ENCODE data around the gene HIF3A. TPM values are rescaled to one million over a fixed set of nuclear protein-coding genes. Genes with fewer than 3 reads are reported as not detected.

Gene HIF3A
- polyA plus RNA-seq, 2 of the 4 experiments (the other 2 are of a cell fraction): not detected

DNA sequence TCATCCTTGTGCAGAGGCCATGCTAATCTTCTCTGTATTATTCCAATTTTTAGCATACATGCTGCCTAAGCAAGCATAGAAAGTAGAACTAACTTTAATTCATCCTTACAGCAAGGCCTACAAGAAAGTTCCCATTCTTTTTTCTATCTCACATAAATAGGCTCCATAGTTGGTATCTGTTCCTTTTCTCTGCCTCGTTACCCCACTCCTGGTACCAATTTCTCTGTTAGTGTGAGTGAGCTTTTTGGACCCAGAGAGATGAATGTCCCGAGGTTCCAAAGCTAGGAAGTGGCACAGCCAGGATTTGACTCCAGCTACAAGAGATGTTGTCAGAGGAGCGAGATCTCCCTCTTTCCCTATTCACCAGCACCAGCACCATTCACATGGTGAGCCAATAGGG is 9.7 kb downstream of the HIF3A start (continued):
- no peak for TF ChIP-seq HES2 (IDR thresholded peaks at IDR 0.05)

- WGBS (ENCODE audit: missing lambda C conversion rate): 80% methylated on average over 15 of the region's 15 CpGs
- ChIA-PET CTCF (interaction anchor here (0.7 to 1.3 kb wide), 3 partner anchors 19 to 27 kb away, joined by 3 to 6 read pairs (median 5); no protein-coding TSS in a partner anchor), POLR2A (no interaction called here)
- TF ChIP-seq RCOR1 (IDR thresholded peaks at IDR 0.05; ENCODE audit: low read depth, low read length) (no peak), MAFK (IDR thresholded peaks at IDR 0.05; ENCODE audit: partially characterized antibody) (no peak), SMC3 (IDR thresholded peaks at IDR 0.05) (no peak), PHF8 (IDR thresholded peaks at IDR 0.05; ENCODE audit: borderline replicate concordance, low read depth) (no peak), FOXS1 (CRISPR knock-in tag; IDR thresholded peaks at IDR 0.05) (no peak), E2F6 (IDR thresholded peaks at IDR 0.05; ENCODE audit: borderline replicate concordance, low read depth) (no peak), RAD21 (conservative IDR thresholded peaks at IDR 0.05 in 1 of 2, IDR thresholded peaks at IDR 0.05 in 1 of 2) (no peak), CTCF (IDR thresholded peaks at IDR 0.05) (no peak), RNF2 (IDR thresholded peaks at IDR 0.05; ENCODE audit: borderline replicate concordance, low read depth) (no peak), NPAS2 (CRISPR knock-in tag; IDR thresholded peaks at IDR 0.05; ENCODE audit: borderline replicate concordance) (no peak), JUN (IDR thresholded peaks at IDR 0.05) (no peak), HOXA7 (CRISPR knock-in tag; IDR thresholded peaks at IDR 0.05) (no peak), CEBPB (IDR thresholded peaks at IDR 0.05) (no peak), MYC (IDR thresholded peaks at IDR 0.05; ENCODE audit: borderline replicate concordance, low read length) (no peak), ZNF302 (CRISPR knock-in tag; IDR thresholded peaks at IDR 0.05) (no peak), HOXB13 (CRISPR knock-in tag; IDR thresholded peaks at IDR 0.05; ENCODE audit: low read depth) (no peak), RARB (CRISPR knock-in tag; IDR thresholded peaks at IDR 0.05) (no peak)
- TF ChIP-seq, protein P1, sequence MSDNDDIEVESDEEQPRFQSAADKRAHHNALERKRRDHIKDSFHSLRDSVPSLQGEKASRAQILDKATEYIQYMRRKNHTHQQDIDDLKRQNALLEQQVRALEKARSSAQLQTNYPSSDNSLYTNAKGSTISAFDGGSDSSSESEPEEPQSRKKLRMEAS (IDR thresholded peaks at IDR 0.05): no peak
- no peak overlapping the region for H3K4me2 ChIP-seq
- no peak for FAIRE-seq
- H3K4me3 ChIP-seq: no peak overlapping the region
- peaks cover 27% of the 10 kb centered on the region for H3K9me3 ChIP-seq
- no peak for DNase-seq (ENCODE audit: low read depth in 1 of 2, low spot score in 1 of 2)
- peaks cover 3% of the 10 kb centered on the region for H3K4me1 ChIP-seq
- 0 out of 6 replicates have a peak, but pooled peaks of 1 of the 2 experiments have one; percentile 14 for ATAC-seq
- no peak overlapping the region for H3K27ac ChIP-seq
Measured at GRCh38 chr19:46308510-46308909, 11.7 kb downstream of the HIF3A start.

DNA sequence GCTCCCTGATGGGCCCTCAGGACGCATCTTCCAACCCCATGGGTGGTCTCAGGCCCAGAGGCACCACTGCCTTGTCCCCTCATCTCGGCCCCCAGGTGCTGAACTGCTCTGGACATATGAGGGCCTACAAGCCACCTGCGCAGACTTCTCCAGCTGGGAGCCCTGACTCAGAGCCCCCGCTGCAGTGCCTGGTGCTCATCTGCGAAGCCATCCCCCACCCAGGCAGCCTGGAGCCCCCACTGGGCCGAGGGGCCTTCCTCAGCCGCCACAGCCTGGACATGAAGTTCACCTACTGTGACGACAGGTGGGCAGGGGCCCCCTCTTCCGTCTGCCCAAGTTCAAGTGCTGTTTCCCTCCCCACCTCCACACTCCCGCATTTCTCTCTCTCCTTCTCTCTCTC is 12.2 kb downstream of the HIF3A start:
- 67% methylated on average over 9 of the region's 10 CpGs for WGBS (ENCODE audit: missing lambda C conversion rate)
- peaks cover 6% of the 10 kb centered on the region for H3K4me1 ChIP-seq
- H3K4me3 ChIP-seq: no peak overlapping the region
- peaks cover 27% of the 10 kb centered on the region for H3K9me3 ChIP-seq
- no peak overlapping the region for H3K27ac ChIP-seq
- H3K4me2 ChIP-seq: no peak overlapping the region
- DNase-seq (ENCODE audit: low read depth in 1 of 2, low spot score in 1 of 2) (no peak), ATAC-seq (0 out of 6 replicates have a peak, but pooled peaks of 1 of the 2 experiments have one; percentile 16), FAIRE-seq (no peak)
- POLR2A ChIA-PET: no interaction called here
- CTCF ChIA-PET: interaction anchor here (0.7 to 1.4 kb wide), 3 partner anchors 11 to 27 kb away, joined by 4 to 6 read pairs (median 5); no protein-coding TSS in a partner anchor
- TF ChIP-seq EHF (CRISPR knock-in tag; IDR thresholded peaks at IDR 0.05) (no peak), FOSL2 (IDR thresholded peaks at IDR 0.05) (no peak), FOSL2 (CRISPR knock-in tag; IDR thresholded peaks at IDR 0.05) (no peak), ZSCAN20 (CRISPR knock-in tag; IDR thresholded peaks at IDR 0.05) (no peak), KDM1A (IDR thresholded peaks at IDR 0.05; ENCODE audit: low read depth) (no peak), CBX2 (IDR thresholded peaks at IDR 0.05; ENCODE audit: borderline replicate concordance, low read depth) (no peak), RCOR1 (IDR thresholded peaks at IDR 0.05; ENCODE audit: low read depth, low read length) (no peak), BHLHE40 (IDR thresholded peaks at IDR 0.05; ENCODE audit: low read depth, low read length) (no peak), CEBPB (IDR thresholded peaks at IDR 0.05) (no peak), BCL3 (IDR thresholded peaks at IDR 0.05) (no peak), TFCP2L1 (CRISPR knock-in tag; IDR thresholded peaks at IDR 0.05) (no peak), FOSB (CRISPR knock-in tag; IDR thresholded peaks at IDR 0.05) (no peak)
- TF ChIP-seq, protein P2, sequence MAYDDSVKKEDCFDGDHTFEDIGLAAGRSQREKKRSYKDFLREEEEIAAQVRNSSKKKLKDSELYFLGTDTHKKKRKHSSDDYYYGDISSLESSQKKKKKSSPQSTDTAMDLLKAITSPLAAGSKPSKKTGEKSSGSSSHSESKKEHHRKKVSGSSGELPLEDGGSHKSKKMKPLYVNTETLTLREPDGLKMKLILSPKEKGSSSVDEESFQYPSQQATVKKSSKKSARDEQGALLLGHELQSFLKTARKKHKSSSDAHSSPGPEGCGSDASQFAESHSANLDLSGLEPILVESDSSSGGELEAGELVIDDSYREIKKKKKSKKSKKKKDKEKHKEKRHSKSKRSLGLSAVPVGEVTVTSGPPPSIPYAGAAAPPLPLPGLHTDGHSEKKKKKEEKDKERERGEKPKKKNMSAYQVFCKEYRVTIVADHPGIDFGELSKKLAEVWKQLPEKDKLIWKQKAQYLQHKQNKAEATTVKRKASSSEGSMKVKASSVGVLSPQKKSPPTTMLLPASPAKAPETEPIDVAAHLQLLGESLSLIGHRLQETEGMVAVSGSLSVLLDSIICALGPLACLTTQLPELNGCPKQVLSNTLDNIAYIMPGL (CRISPR knock-in tag; IDR thresholded peaks at IDR 0.05; ENCODE audit: borderline replicate concordance): no peak
- TF ChIP-seq, protein P1 (IDR thresholded peaks at IDR 0.05): no peak

Measured in A549 (cell line).